T-helper 2 cell treated with Interferon-gamma antibody and Interleukin-4, amounts not matched to agents 5 μg/mL and 100 μg/mL, for 36 hours (primary cell): ENCODE measurements around the gene RNF113B.

Experiments
- DNase-seq: peaks from one replicate; pipeline ENCODE4 v3.0.0; 2021; ENCODE audit warnings: low spot score
- H3K27ac Mint-ChIP-seq: one replicate; pipeline ENCODE4 v1.8.0; 2021; ENCODE audit warnings: mild to moderate bottlenecking, mixed read lengths
- H3K27me3 Mint-ChIP-seq: one replicate; pipeline ENCODE4 v1.8.0; 2021; ENCODE audit warnings: low read depth, mixed read lengths
- H3K36me3 Mint-ChIP-seq: one replicate; pipeline ENCODE4 v1.8.0; 2021; ENCODE audit warnings: low read depth, mixed read lengths
- H3K4me1 Mint-ChIP-seq: one replicate; pipeline ENCODE4 v1.8.0; 2021; ENCODE audit warnings: low read depth, mixed read lengths
- H3K4me3 Mint-ChIP-seq: one replicate; pipeline ENCODE4 v1.8.0; 2022; ENCODE audit warnings: mild to moderate bottlenecking, moderate library complexity, mixed read lengths
- H3K9me3 Mint-ChIP-seq: one replicate; pipeline ENCODE4 v1.8.0; 2021; ENCODE audit warnings: mixed read lengths

The RNF113B gene

GRCh38 chr13:98150832-98151479, 26.1 kb downstream of the RNF113B start:
- peaks cover 24% of the 10 kb centered on the region for H3K27me3 Mint-ChIP-seq
- no peaks in the 10 kb centered on the region for H3K36me3 Mint-ChIP-seq
- DNase-seq: no peak
- no peak overlapping the region for H3K27ac Mint-ChIP-seq
- H3K4me3 Mint-ChIP-seq: no peak overlapping the region
- no peaks in the 10 kb centered on the region for H3K4me1 Mint-ChIP-seq
- H3K9me3 Mint-ChIP-seq: no peaks in the 10 kb centered on the region

- DNase-seq: no peak
- Mint-ChIP-seq H3K27ac (no peak overlapping the region), H3K4me1 (peaks cover 6% of the 10 kb centered on the region), H3K36me3 (no peaks in the 10 kb centered on the region), H3K9me3 (no peaks in the 10 kb centered on the region), H3K4me3 (no peak overlapping the region), H3K27me3 (peaks cover 48% of the 10 kb centered on the region)
Measured at GRCh38 chr13:98147521-98147920, 29.5 kb downstream of the RNF113B start.

- peaks cover 65% of the 10 kb centered on the region for H3K27me3 Mint-ChIP-seq
- H3K27ac Mint-ChIP-seq: no peak overlapping the region
- peak overlapping the region; percentile 1 for H3K4me3 Mint-ChIP-seq
- H3K9me3 Mint-ChIP-seq: no peaks in the 10 kb centered on the region
- H3K36me3 Mint-ChIP-seq: no peaks in the 10 kb centered on the region
- peaks cover 7% of the 10 kb centered on the region for H3K4me1 Mint-ChIP-seq
- no peak for DNase-seq
Measured at GRCh38 chr13:98144801-98145350, 32.2 kb downstream of the RNF113B start.

GRCh38 chr13:98144027-98144741, 32.9 kb downstream of the RNF113B start:
- Mint-ChIP-seq H3K4me3 (peak overlapping the region; percentile 69), H3K4me1 (peaks cover 7% of the 10 kb centered on the region), H3K36me3 (no peaks in the 10 kb centered on the region), H3K27me3 (peaks cover 69% of the 10 kb centered on the region), H3K27ac (no peak overlapping the region), H3K9me3 (no peaks in the 10 kb centered on the region)
- DNase-seq: no peak

GRCh38 chr13:98143601-98144026, 33.5 kb downstream of the RNF113B start:
- peaks cover 7% of the 10 kb centered on the region for H3K4me1 Mint-ChIP-seq
- peak overlapping the region; percentile 69 for H3K4me3 Mint-ChIP-seq
- H3K9me3 Mint-ChIP-seq: no peaks in the 10 kb centered on the region

GRCh38 chr13:98143157-98143553, 33.9 kb downstream of the RNF113B start:
- H3K9me3 Mint-ChIP-seq: no peaks in the 10 kb centered on the region
- H3K4me3 Mint-ChIP-seq: no peak overlapping the region
- peaks cover 69% of the 10 kb centered on the region for H3K27me3 Mint-ChIP-seq
- DNase-seq: no peak
- no peaks in the 10 kb centered on the region for H3K36me3 Mint-ChIP-seq
- peaks cover 7% of the 10 kb centered on the region for H3K4me1 Mint-ChIP-seq
- no peak overlapping the region for H3K27ac Mint-ChIP-seq

More at GRCh38 chr13:98143601-98144026, 33.5 kb downstream of the RNF113B start:
- peaks cover 68% of the 10 kb centered on the region for H3K27me3 Mint-ChIP-seq
- DNase-seq: no peak
- no peak overlapping the region for H3K27ac Mint-ChIP-seq
- H3K36me3 Mint-ChIP-seq: no peaks in the 10 kb centered on the region

- Mint-ChIP-seq H3K9me3 (no peaks in the 10 kb centered on the region), H3K4me3 (peak within 1 kb of the TSS; percentile 74), H3K27me3 (peaks cover 70% of the 10 kb centered on the region), H3K36me3 (no peaks in the 10 kb centered on the region), H3K4me1 (peaks cover 7% of the 10 kb centered on the region), H3K27ac (no peak within 1 kb of the TSS)
- peak; percentile 54 for DNase-seq
Measured at GRCh38 chr13:98142380-98143156, 34.5 kb downstream of the RNF113B start, which contains the start of gene FARP1. TSS of gene FARP1 (plus strand) at chr13:98143094. CDS start at chr13:98213243, 70,149 bp downstream.

DNA sequence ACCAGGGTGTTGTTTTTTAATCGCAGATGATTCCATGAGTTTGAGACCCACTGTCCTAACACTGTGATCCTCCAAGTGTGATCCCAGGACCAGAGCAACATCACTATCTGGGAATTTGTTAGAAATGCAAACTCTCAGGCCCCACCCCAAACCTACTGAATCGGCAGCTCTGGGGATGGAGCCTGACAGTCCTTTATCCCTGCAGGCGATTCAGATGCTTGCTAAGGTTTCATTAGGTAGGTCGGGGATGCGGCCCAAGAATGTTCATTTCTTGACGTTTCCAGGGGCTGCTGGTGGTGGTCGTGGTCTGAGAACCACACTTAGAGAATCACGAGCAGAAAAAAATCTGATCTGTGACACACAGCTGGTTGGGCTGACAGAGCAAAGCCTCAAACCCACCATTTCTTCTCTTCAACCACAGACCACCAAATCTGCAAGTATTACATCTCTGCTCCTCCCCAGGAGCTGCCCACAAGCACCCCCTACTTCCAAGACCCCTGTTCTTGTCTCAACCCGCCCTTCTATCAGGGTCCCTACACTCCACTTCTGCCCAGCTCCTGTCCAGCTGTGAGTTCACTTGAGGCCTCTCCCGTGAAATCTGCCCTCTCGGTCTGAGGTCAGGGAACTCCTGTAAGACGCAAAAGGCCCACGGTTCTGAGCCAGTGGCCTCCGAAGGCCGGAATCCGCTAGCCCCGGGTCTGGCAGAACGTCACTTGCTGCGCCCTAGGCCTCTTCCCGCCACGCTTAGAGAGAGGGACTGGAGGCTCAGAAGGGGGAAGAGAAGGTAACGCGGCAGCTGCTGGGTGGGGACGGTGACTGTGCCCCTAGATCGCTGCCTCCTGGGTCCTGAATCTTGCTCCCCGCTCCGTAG, 35.3 kb downstream of the RNF113B start:
- Mint-ChIP-seq H3K9me3 (no peaks in the 10 kb centered on the region), H3K4me1 (peaks cover 7% of the 10 kb centered on the region), H3K36me3 (no peaks in the 10 kb centered on the region), H3K27me3 (peaks cover 68% of the 10 kb centered on the region), H3K4me3 (peak overlapping the region; percentile 63), H3K27ac (no peak overlapping the region)
- DNase-seq: no peak

GRCh38 chr13:98141091-98141490, 36.0 kb downstream of the RNF113B start:
- Mint-ChIP-seq H3K27ac (no peak overlapping the region), H3K27me3 (peaks cover 64% of the 10 kb centered on the region), H3K9me3 (no peaks in the 10 kb centered on the region), H3K4me1 (peaks cover 7% of the 10 kb centered on the region), H3K36me3 (no peaks in the 10 kb centered on the region), H3K4me3 (no peak overlapping the region)
- no peak for DNase-seq

DNA sequence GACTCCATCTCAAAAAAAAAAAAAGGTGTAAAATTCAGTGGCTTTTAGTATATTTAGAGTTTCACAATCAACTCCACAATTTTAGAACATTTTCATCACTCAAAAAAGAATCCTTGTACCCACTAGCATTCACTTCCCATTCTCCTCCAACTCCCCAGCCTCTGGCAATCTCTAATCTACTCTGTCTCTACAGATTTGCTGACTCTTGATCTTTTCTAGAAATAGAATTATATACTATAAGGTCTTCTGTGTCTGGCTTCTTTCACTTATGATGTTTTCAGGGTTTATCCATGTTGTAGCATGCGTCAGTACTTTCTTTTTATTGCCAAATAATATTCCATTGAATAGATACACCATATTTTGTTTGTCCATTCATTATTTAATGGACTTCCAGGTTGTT, 42.2 kb downstream of the RNF113B start:
- no peak for DNase-seq
- Mint-ChIP-seq H3K36me3 (no peaks in the 10 kb centered on the region), H3K27me3 (peaks cover 26% of the 10 kb centered on the region), H3K4me3 (no peak overlapping the region), H3K27ac (no peak overlapping the region), H3K9me3 (no peaks in the 10 kb centered on the region), H3K4me1 (no peaks in the 10 kb centered on the region)

- Mint-ChIP-seq H3K4me3 (no peak overlapping the region), H3K4me1 (no peaks in the 10 kb centered on the region), H3K27ac (no peak overlapping the region), H3K27me3 (peaks cover 18% of the 10 kb centered on the region), H3K9me3 (no peaks in the 10 kb centered on the region), H3K36me3 (no peaks in the 10 kb centered on the region)
- DNase-seq: no peak
Measured at GRCh38 chr13:98133946-98134345, 43.1 kb downstream of the RNF113B start.

GRCh38 chr13:98129059-98129746, 47.9 kb downstream of the RNF113B start:
- Mint-ChIP-seq H3K27ac (no peak overlapping the region), H3K4me1 (no peaks in the 10 kb centered on the region), H3K36me3 (no peaks in the 10 kb centered on the region), H3K27me3 (peaks cover 8% of the 10 kb centered on the region), H3K4me3 (no peak overlapping the region), H3K9me3 (peaks cover 4% of the 10 kb centered on the region)
- no peak for DNase-seq
